GM06990 (cell line): ENCODE results near the gene FBXO31.

ENCODE experiments used
- DNase-seq: peaks from one replicate; pipeline ENCODE4 v3.0.0-alpha.2; 2011; ENCODE audit not compliant: insufficient read length; ENCODE audit errors: extremely low read depth
- H3K27me3 ChIP-seq: replicated peaks from 2 replicates; pipeline ENCODE4 v1.6.0; 2011; ENCODE audit warnings: low read length; ENCODE audit not compliant: control insufficient read depth, insufficient read depth
- H3K36me3 ChIP-seq: 2 replicates; pipeline ENCODE4 v1.5.1; 2011; ENCODE audit warnings: low read length; ENCODE audit not compliant: control insufficient read depth, insufficient read depth
- H3K4me3 ChIP-seq: replicated peaks from 2 replicates; pipeline ENCODE4 v1.5.1; 2011; ENCODE audit warnings: low read depth, mild to moderate bottlenecking, control low read depth, low read length
- TF ChIP-seq, protein P1 (sequence below): IDR thresholded peaks from 2 replicates; pipeline ENCODE4 v1.5.1; 2011; ENCODE audit warnings: low read length, control low read depth, mild to moderate bottlenecking, inconsistent platforms; ENCODE audit not compliant: insufficient read depth, poor library complexity, severe bottlenecking

Gene FBXO31

GRCh38 chr16:87304951-87305350 lies 78.6 kb downstream of the FBXO31 start:
- DNase-seq = no peak
- no peaks in the 10 kb centered on the region for H3K36me3 ChIP-seq
- H3K27me3 ChIP-seq = no peaks in the 10 kb centered on the region
- TF ChIP-seq, protein P1, sequence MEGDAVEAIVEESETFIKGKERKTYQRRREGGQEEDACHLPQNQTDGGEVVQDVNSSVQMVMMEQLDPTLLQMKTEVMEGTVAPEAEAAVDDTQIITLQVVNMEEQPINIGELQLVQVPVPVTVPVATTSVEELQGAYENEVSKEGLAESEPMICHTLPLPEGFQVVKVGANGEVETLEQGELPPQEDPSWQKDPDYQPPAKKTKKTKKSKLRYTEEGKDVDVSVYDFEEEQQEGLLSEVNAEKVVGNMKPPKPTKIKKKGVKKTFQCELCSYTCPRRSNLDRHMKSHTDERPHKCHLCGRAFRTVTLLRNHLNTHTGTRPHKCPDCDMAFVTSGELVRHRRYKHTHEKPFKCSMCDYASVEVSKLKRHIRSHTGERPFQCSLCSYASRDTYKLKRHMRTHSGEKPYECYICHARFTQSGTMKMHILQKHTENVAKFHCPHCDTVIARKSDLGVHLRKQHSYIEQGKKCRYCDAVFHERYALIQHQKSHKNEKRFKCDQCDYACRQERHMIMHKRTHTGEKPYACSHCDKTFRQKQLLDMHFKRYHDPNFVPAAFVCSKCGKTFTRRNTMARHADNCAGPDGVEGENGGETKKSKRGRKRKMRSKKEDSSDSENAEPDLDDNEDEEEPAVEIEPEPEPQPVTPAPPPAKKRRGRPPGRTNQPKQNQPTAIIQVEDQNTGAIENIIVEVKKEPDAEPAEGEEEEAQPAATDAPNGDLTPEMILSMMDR = no peak
- no peak overlapping the region for H3K4me3 ChIP-seq

GRCh38 chr16:87303962-87304521 lies 79.5 kb downstream of the FBXO31 start:
- Histone ChIP-seq H3K4me3 (no peak overlapping the region), H3K27me3 (no peaks in the 10 kb centered on the region), H3K36me3 (no peaks in the 10 kb centered on the region)
- TF ChIP-seq, protein P1 = no peak
- DNase-seq = no peak

DNA sequence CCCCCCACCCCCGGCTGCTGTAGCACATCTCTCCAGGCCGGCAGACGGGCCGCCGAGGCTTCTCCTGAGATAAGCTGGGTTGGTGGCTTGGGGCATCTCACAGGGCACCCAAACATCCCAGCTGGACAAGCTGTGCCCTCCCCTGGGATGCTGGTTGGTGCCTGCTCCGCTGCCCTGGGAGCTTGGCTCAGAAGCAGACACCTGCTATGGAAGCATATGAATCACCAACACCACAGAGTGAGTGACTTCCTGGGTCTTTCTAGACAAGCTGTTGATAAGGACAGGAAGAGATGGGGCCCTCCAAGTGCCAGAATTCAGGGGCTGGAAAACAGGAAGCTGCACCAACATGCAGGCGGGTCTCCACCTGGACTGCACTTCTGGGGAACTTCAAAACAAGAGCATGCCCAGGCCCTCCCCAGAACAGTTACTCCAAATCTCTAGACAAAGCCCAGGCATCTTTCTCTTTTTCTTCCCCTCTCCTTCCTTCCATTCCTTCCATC lies 80.1 kb downstream of the FBXO31 start:
- TF ChIP-seq, protein P1 = no peak
- DNase-seq = no peak
- H3K4me3 ChIP-seq = no peak overlapping the region
- no peaks in the 10 kb centered on the region for H3K36me3 ChIP-seq
- H3K27me3 ChIP-seq = no peaks in the 10 kb centered on the region

DNA sequence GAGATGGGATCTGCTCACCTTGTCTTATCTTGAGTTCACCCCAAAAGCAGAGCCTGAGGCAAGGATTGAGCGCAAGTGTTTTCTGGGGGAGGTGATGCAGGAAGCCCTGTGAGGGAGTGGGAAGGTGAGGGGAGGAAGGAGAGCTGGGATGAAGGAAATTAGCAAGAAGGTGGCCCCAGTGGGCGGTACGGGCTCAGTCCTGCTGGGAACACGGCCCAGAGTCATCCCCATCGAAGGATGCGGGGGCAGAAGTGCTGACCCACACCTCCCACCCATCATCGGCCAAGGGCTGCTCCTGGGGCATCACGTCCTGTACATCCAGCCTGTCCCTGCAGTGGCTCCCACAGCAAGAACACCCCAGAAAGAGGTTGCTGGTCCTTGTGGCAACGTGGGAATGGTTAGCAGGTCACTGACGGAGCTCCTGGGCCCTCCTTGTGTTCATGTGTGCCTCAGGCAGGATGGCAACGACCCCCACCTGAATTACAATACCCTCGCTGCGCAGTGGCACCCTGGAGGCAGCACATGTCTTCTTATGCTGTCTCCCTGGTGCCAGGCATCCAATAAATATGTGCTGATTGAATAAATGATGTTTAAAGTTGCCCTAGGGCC lies 84.6 kb downstream of the FBXO31 start:
- H3K4me3 ChIP-seq = no peak overlapping the region
- no peaks in the 10 kb centered on the region for H3K27me3 ChIP-seq
- H3K36me3 ChIP-seq = no peaks in the 10 kb centered on the region
- TF ChIP-seq, protein P1 = no peak
- no peak for DNase-seq

DNA sequence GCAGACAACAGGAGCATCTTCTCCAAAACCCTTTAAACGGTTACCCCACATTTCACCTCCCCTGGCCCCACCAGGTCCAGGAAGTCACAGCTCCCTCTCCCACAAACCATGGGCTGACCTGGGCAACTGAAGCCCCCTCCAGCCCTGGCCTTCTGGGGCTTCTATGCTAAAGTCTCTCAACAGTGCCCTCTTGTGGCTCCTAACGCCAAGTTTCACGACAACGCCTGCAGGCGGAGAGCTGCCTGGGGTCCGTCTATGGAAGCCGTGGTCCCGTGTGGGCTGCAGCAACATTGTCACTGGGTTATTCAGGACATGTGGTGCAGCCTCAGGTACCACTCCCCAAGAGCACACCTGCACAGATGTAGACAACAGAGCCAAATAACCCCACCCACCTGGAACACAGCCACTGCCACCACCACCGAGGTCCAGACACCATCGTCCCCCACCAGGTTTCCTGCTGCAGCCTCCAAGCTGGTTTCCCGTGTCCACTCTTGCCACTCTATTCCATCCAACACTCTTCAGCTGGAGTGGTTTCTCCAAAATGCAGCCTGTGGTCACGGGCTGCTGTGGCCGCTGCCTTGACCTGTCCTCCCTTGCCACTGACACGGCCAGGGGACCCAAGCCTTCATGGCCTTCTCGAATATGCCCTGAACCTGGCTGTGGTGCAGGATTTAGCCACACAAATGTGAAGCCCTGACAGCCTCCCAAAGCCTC lies 85.5 kb downstream of the FBXO31 start:
- Histone ChIP-seq H3K36me3 (no peaks in the 10 kb centered on the region), H3K4me3 (no peak overlapping the region), H3K27me3 (no peaks in the 10 kb centered on the region)
- no peak for DNase-seq
- TF ChIP-seq, protein P1 = peak; percentile 73
